SKM-1 treated with dmso at 0.1 percent for 144 hours (cell line): ENCODE data around the gene CTSH.
"Not testable (repeated sequence)": the region's sequence is repeated elsewhere in the genome, so short reads cannot be mapped to it uniquely, and the experiment has no call there.

Experiments used
- DNase-seq: peaks from one replicate; lab custom pipeline; 2025; ENCODE audit not compliant: unreplicated experiment; lab: John Stamatoyannopoulos, UW

The CTSH gene

GRCh38 chr15:78895471-78895870 is 49.4 kb downstream of the CTSH start:
- no peak for DNase-seq

GRCh38 chr15:78893538-78893937 is 51.3 kb downstream of the CTSH start:
- no peak for DNase-seq

- no peak for DNase-seq
Measured at GRCh38 chr15:78889000-78889399, 55.8 kb downstream of the CTSH start.

- no peak for DNase-seq
Measured at GRCh38 chr15:78881681-78882080, 63.2 kb downstream of the CTSH start.

- no peak for DNase-seq
Measured at GRCh38 chr15:78880813-78881212, 64.0 kb downstream of the CTSH start.

- DNase-seq = no peak
Measured at GRCh38 chr15:78880242-78880533, 64.7 kb downstream of the CTSH start.

- no peak for DNase-seq
Measured at GRCh38 chr15:78879517-78880241, 65.2 kb downstream of the CTSH start.

GRCh38 chr15:78878356-78878755 is 66.5 kb downstream of the CTSH start:
- no peak for DNase-seq

GRCh38 chr15:78876954-78877353 is 67.9 kb downstream of the CTSH start:
- DNase-seq = not testable (repeated sequence)

GRCh38 chr15:78875107-78875914 is 69.5 kb downstream of the CTSH start:
- DNase-seq = no peak

GRCh38 chr15:78873793-78874765 is 70.8 kb downstream of the CTSH start:
- peak; percentile 57 for DNase-seq

GRCh38 chr15:78872972-78873792 is 71.7 kb downstream of the CTSH start:
- DNase-seq = peak; percentile 79

- DNase-seq = peak; percentile 89
Measured at GRCh38 chr15:78872155-78872971, 72.5 kb downstream of the CTSH start, which contains the start of gene MORF4L1. Gene MORF4L1 (plus strand): TSS chr15:78872890. CDS start chr15:78873018, 128 bp downstream.

GRCh38 chr15:78871483-78872127 is 73.2 kb downstream of the CTSH start:
- DNase-seq = not testable (repeated sequence)
